ENCODE data around the gene GZMA. TPM values are rescaled to one million over a fixed set of nuclear protein-coding genes. Genes with fewer than 3 reads are reported as not detected.
"Not testable (repeated sequence)": the region's sequence is repeated elsewhere in the genome, so short reads cannot be mapped to it uniquely, and the experiment has no call there.

GZMA gene
- total and polyA plus RNA-seq, 2 experiments from 2014 or later: not detected

DNA sequence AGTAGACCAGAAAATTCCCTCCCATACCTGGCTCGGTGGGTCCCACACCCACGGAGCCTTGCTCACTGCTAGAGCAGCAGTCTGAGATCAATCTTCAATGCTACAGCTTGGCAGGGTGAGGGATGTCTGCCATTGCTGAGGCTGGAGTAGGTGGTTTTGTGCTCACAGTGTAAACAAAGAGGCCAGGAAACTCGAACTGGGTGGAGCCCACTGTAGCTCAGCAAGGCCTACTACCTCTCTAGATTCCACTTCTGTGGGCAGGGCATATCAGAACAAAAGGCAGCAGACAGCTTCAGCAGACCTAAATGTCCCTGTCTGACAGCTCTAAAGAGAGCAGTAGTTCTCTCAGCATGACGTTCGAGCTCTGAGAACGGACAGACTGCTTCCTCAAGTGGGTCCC, 5.6 kb upstream of the GZMA start (continued):
- no peak for TF ChIP-seq CREB1 (CRISPR knock-in tag; IDR thresholded peaks at IDR 0.05; ENCODE audit: low read depth)

DNA sequence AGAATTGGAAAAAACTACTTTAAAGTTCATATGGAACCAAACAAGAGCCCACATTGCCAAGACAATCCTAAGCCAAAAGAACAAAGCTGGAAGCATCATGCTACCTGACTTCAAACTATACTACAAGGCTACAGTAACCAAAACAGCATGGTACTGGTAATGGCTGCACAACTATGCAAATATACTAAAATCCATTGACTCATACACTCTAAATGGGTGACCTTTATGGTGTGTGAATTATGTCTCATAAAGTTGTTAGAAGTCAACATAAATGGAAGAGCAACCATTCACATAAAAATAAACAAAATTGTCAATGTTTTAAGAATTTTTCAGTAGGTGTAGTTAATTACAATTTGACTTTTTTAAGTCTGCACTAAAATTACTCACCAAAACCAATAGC, 1.3 kb upstream of the GZMA start:
- not testable (repeated sequence) for DNase-seq (ENCODE audit: low spot score); H3K9me3 Mint-ChIP-seq; H3K27ac ChIP-seq (ENCODE audit: low read depth); H3K36me3 Mint-ChIP-seq (ENCODE audit: low read depth); H3F3A ChIP-seq (replicated peaks; ENCODE audit: low read depth); H3K4me1 ChIP-seq (ENCODE audit: insufficient read depth); H4K20me1 ChIP-seq (replicated peaks; ENCODE audit: insufficient read depth); H3K4me2 ChIP-seq; H3K4me3 ChIP-seq; H3K4me1 Mint-ChIP-seq; H3K27me3 Mint-ChIP-seq (ENCODE audit: insufficient read depth, low read depth, poor library complexity); H3K9me2 ChIP-seq (ENCODE audit: insufficient read depth); H3K27ac Mint-ChIP-seq; H3K36me3 ChIP-seq (ENCODE audit: insufficient read depth); H2AFZ ChIP-seq; ATAC-seq; H3K4me3 Mint-ChIP-seq; H3K27me3 ChIP-seq (ENCODE audit: insufficient read depth); H3K79me2 ChIP-seq (replicated peaks; ENCODE audit: insufficient read depth)

DNA sequence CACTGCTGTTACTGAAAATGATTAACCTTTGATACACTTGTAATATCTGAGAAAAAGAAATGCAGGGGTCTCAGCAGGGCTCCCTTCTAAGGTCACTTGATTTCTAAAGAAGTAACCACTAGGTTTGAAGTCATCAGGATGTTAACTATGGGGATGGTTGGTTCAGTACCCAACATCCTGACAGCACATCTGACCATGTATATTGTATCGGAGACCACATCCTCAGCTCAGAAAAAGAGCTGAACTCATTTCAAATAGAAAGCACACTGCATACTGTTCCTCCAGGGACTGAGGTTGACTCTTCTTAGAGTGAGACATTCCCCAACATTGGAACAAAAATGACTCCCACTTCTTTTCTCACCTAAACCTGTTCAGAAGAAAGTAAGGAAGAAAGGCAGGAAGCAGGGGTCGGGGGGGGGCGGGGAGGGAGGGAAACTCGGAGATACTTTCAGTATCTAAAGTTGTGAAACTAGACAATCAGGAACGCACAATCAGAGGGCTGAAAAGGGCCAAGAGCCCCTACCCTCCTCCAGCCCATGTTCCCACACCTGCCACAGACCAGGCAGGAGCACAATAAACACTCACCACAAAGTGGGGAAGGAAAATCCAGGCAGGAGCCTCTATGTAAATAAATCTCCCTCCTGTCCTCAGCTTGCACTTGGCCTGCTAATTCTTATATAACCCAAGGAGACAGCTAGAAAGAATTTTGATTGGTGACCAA, 730 bp upstream of the GZMA start:
- H3K36me3 Mint-ChIP-seq (ENCODE audit: low read depth): no peaks in the 10 kb centered on the region
- Histone ChIP-seq H3K27me3 (ENCODE audit: insufficient read depth) (no peaks in the 10 kb centered on the region), H4K20me1 (replicated peaks; ENCODE audit: insufficient read depth) (no peaks in the 10 kb centered on the region), H3K79me2 (replicated peaks; ENCODE audit: insufficient read depth) (no peaks in the 10 kb centered on the region), H3K9me2 (ENCODE audit: insufficient read depth) (0 out of 2 replicates have a peak, but pooled peaks cover 2% of the 10 kb centered on the region), H3K4me2 (no peak overlapping the region), H3K4me1 (ENCODE audit: insufficient read depth) (no peaks in the 10 kb centered on the region), H3F3A (replicated peaks; ENCODE audit: low read depth) (no peaks in the 10 kb centered on the region), H3K27ac (ENCODE audit: low read depth) (no peak overlapping the region), H3K4me3 (no peak overlapping the region), H3K36me3 (ENCODE audit: insufficient read depth) (no peaks in the 10 kb centered on the region), H2AFZ (no peak overlapping the region)
- TF ChIP-seq, protein P1, sequence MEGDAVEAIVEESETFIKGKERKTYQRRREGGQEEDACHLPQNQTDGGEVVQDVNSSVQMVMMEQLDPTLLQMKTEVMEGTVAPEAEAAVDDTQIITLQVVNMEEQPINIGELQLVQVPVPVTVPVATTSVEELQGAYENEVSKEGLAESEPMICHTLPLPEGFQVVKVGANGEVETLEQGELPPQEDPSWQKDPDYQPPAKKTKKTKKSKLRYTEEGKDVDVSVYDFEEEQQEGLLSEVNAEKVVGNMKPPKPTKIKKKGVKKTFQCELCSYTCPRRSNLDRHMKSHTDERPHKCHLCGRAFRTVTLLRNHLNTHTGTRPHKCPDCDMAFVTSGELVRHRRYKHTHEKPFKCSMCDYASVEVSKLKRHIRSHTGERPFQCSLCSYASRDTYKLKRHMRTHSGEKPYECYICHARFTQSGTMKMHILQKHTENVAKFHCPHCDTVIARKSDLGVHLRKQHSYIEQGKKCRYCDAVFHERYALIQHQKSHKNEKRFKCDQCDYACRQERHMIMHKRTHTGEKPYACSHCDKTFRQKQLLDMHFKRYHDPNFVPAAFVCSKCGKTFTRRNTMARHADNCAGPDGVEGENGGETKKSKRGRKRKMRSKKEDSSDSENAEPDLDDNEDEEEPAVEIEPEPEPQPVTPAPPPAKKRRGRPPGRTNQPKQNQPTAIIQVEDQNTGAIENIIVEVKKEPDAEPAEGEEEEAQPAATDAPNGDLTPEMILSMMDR (conservative IDR thresholded peaks at IDR 0.05; ENCODE audit: low read depth in 2 of 2): no peak
- TF ChIP-seq EZH2phosphoT487 (IDR thresholded peaks at IDR 0.05; ENCODE audit: unreplicated experiment): no peak
- TF ChIP-seq ZNF331 (CRISPR knock-in tag; IDR thresholded peaks at IDR 0.05; ENCODE audit: low read depth): no peak
- TF ChIP-seq, protein P2, sequence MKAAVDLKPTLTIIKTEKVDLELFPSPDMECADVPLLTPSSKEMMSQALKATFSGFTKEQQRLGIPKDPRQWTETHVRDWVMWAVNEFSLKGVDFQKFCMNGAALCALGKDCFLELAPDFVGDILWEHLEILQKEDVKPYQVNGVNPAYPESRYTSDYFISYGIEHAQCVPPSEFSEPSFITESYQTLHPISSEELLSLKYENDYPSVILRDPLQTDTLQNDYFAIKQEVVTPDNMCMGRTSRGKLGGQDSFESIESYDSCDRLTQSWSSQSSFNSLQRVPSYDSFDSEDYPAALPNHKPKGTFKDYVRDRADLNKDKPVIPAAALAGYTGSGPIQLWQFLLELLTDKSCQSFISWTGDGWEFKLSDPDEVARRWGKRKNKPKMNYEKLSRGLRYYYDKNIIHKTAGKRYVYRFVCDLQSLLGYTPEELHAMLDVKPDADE (IDR thresholded peaks at IDR 0.05): no peak
- TF ChIP-seq CREB1 (CRISPR knock-in tag; IDR thresholded peaks at IDR 0.05; ENCODE audit: low read depth): no peak
- TF ChIP-seq STAT1 (IDR thresholded peaks at IDR 0.05; ENCODE audit: unreplicated experiment): no peak
- TF ChIP-seq, protein P3, sequence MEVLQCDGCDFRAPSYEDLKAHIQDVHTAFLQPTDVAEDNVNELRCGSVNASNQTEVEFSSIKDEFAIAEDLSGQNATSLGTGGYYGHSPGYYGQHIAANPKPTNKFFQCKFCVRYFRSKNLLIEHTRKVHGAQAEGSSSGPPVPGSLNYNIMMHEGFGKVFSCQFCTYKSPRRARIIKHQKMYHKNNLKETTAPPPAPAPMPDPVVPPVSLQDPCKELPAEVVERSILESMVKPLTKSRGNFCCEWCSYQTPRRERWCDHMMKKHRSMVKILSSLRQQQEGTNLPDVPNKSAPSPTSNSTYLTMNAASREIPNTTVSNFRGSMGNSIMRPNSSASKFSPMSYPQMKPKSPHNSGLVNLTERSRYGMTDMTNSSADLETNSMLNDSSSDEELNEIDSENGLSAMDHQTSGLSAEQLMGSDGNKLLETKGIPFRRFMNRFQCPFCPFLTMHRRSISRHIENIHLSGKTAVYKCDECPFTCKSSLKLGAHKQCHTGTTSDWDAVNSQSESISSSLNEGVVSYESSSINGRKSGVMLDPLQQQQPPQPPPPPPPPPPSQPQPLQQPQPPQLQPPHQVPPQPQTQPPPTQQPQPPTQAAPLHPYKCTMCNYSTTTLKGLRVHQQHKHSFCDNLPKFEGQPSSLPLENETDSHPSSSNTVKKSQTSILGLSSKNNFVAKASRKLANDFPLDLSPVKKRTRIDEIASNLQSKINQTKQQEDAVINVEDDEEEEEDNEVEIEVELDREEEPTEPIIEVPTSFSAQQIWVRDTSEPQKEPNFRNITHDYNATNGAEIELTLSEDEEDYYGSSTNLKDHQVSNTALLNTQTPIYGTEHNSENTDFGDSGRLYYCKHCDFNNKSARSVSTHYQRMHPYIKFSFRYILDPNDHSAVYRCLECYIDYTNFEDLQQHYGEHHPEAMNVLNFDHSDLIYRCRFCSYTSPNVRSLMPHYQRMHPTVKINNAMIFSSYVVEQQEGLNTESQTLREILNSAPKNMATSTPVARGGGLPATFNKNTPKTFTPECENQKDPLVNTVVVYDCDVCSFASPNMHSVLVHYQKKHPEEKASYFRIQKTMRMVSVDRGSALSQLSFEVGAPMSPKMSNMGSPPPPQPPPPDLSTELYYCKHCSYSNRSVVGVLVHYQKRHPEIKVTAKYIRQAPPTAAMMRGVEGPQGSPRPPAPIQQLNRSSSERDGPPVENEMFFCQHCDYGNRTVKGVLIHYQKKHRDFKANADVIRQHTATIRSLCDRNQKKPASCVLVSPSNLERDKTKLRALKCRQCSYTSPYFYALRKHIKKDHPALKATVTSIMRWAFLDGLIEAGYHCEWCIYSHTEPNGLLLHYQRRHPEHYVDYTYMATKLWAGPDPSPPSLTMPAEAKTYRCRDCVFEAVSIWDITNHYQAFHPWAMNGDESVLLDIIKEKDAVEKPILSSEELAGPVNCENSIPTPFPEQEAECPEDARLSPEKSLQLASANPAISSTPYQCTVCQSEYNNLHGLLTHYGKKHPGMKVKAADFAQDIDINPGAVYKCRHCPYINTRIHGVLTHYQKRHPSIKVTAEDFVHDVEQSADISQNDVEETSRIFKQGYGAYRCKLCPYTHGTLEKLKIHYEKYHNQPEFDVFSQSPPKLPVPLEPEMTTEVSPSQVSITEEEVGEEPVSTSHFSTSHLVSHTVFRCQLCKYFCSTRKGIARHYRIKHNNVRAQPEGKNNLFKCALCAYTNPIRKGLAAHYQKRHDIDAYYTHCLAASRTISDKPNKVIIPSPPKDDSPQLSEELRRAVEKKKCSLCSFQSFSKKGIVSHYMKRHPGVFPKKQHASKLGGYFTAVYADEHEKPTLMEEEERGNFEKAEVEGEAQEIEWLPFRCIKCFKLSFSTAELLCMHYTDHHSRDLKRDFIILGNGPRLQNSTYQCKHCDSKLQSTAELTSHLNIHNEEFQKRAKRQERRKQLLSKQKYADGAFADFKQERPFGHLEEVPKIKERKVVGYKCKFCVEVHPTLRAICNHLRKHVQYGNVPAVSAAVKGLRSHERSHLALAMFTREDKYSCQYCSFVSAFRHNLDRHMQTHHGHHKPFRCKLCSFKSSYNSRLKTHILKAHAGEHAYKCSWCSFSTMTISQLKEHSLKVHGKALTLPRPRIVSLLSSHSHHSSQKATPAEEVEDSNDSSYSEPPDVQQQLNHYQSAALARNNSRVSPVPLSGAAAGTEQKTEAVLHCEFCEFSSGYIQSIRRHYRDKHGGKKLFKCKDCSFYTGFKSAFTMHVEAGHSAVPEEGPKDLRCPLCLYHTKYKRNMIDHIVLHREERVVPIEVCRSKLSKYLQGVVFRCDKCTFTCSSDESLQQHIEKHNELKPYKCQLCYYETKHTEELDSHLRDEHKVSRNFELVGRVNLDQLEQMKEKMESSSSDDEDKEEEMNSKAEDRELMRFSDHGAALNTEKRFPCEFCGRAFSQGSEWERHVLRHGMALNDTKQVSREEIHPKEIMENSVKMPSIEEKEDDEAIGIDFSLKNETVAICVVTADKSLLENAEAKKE (CRISPR knock-in tag; IDR thresholded peaks at IDR 0.05): no peak
- no peak for TF ChIP-seq POLR2AphosphoS5 (IDR thresholded peaks at IDR 0.05; ENCODE audit: low read depth)
- no peak for TF ChIP-seq NANOG (IDR thresholded peaks at IDR 0.05; ENCODE audit: borderline replicate concordance)
- no peak for TF ChIP-seq JUNB (IDR thresholded peaks at IDR 0.05; ENCODE audit: unreplicated experiment)
- DNase-seq (ENCODE audit: low spot score): no peak
- no peak overlapping the region for H3K4me3 Mint-ChIP-seq
- no peak for ATAC-seq
- H3K27me3 Mint-ChIP-seq (ENCODE audit: insufficient read depth, low read depth, poor library complexity): peaks cover 2% of the 10 kb centered on the region
- peaks cover 10% of the 10 kb centered on the region; the same call in 2 of the 3 replicates for H3K9me3 Mint-ChIP-seq
- peaks cover 4% of the 10 kb centered on the region; the same call in 1 of the 3 replicates for H3K4me1 Mint-ChIP-seq
- no peak overlapping the region for H3K27ac Mint-ChIP-seq
